Activated CD4-positive, alpha-beta T cell treated with anti-CD3 and anti-CD28 coated beads for 36 hours (primary cell): ENCODE measurements around the gene CISD3. TPM values are rescaled to one million over a fixed set of nuclear protein-coding genes. Genes with fewer than 3 reads are reported as not detected.

Experiments used
- ATAC-seq: fragments of 200-7000 bp; cut with Tn5 transposase; one replicate; pipeline ENCODE4 v1.10.0; 2021; ENCODE audit warnings: mild to moderate bottlenecking, moderate library complexity
- CTCF ChIA-PET: fragments of 350-600 bp; sonication (Branson Sonifier 250); formaldehyde crosslinking; loops from one replicate; lab custom pipeline; 2021; ENCODE audit warnings: antibody characterized with exemption; lab: Charles Lee
- POLR2A ChIA-PET: fragments of 350-600 bp; sonication (Branson Sonifier 250); formaldehyde crosslinking; loops from one replicate; lab custom pipeline; 2021; ENCODE audit warnings: antibody characterized with exemption, inconsistent platforms; lab: Charles Lee
- DNase-seq: peaks from one replicate; pipeline ENCODE4 v3.0.0-alpha.2; 2020
- H3K27ac Mint-ChIP-seq: one replicate; pipeline ENCODE4 v1.8.0; 2021; ENCODE audit warnings: mixed read lengths
- H3K27me3 Mint-ChIP-seq: one replicate; pipeline ENCODE4 v1.8.0; 2021; ENCODE audit warnings: mixed read lengths
- H3K36me3 Mint-ChIP-seq: one replicate; pipeline ENCODE4 v1.8.0; 2021; ENCODE audit warnings: low read depth, mixed read lengths
- H3K4me1 Mint-ChIP-seq: one replicate; pipeline ENCODE4 v1.8.0; 2021; ENCODE audit warnings: mixed read lengths
- H3K4me3 Mint-ChIP-seq: one replicate; pipeline ENCODE4 v1.8.0; 2021; ENCODE audit warnings: mild to moderate bottlenecking, moderate library complexity, mixed read lengths
- H3K9me3 Mint-ChIP-seq: one replicate; pipeline ENCODE4 v1.8.0; 2021; ENCODE audit warnings: low read depth, mixed read lengths
- intact Hi-C, 2 experiments: fragments of 100-400 bp; cut with DNase I in 1 of 2; cut with micrococcal nuclease in 1 of 2; formaldehyde crosslinking; loops; one replicate each; pipeline versions ENCODE4 v1.14.2 to v1.15.1; 2022 to 2024; cut with DNase I, micrococcal nuclease
- total RNA-seq, 2 experiments: library from RNA; stranded (reverse); gene quantifications; one replicate each; pipeline ENCODE4 v1.2.3, GENCODE V29; 2021

Gene CISD3
- total RNA-seq, 2 experiments from 2014 or later: 49.4 to 58.6 TPM

GRCh38 chr17:38738007-38738662 is 8.0 kb downstream of the CISD3 start:
- Mint-ChIP-seq H3K36me3 (peaks cover 4% of the 10 kb centered on the region), H3K4me3 (no peak overlapping the region), H3K4me1 (peaks cover 28% of the 10 kb centered on the region), H3K27ac (no peak overlapping the region), H3K27me3 (no peaks in the 10 kb centered on the region), H3K9me3 (no peaks in the 10 kb centered on the region)
- ATAC-seq (no peak), DNase-seq (no peak)
- POLR2A ChIA-PET: no interaction called here
- intact Hi-C loops: loop anchor here (5.0 to 10.0 kb wide), 3 partner anchors 133 to 313 kb away; partner anchors contain the start of genes ARHGAP23 (in 1 of the 2) and SRCIN1 (in 1 of the 2)
- CTCF ChIA-PET: interaction anchor here (1.3 to 1.6 kb wide), 2 partner anchors 10 to 66 kb away, joined by 4 to 5 read pairs; no protein-coding TSS in a partner anchor

- H3K36me3 Mint-ChIP-seq: peaks cover 1% of the 10 kb centered on the region
- H3K4me1 Mint-ChIP-seq: peaks cover 22% of the 10 kb centered on the region
- H3K27me3 Mint-ChIP-seq: no peaks in the 10 kb centered on the region
- no peaks in the 10 kb centered on the region for H3K9me3 Mint-ChIP-seq
- POLR2A ChIA-PET: no interaction called here
- CTCF ChIA-PET: no interaction called here
- no peak overlapping the region for H3K27ac Mint-ChIP-seq
- DNase-seq: no peak
- no peak for ATAC-seq
- intact Hi-C loops: loop anchor here (5.0 to 10.0 kb wide), 3 partner anchors 134 to 314 kb away; partner anchors contain the start of genes ARHGAP23 (in 1 of the 2) and SRCIN1 (in 1 of the 2)
- H3K4me3 Mint-ChIP-seq: no peak overlapping the region
Observed at GRCh38 chr17:38738686-38739085, 8.5 kb downstream of the CISD3 start.

- POLR2A ChIA-PET: no interaction called here
- no peaks in the 10 kb centered on the region for H3K36me3 Mint-ChIP-seq
- CTCF ChIA-PET: no interaction called here
- no peak for ATAC-seq
- H3K27ac Mint-ChIP-seq: no peak overlapping the region
- DNase-seq: no peak
- H3K4me3 Mint-ChIP-seq: no peak overlapping the region
- no peaks in the 10 kb centered on the region for H3K9me3 Mint-ChIP-seq
- H3K27me3 Mint-ChIP-seq: no peaks in the 10 kb centered on the region
- H3K4me1 Mint-ChIP-seq: peaks cover 16% of the 10 kb centered on the region
- intact Hi-C loops: loop anchor here (5.0 to 10.0 kb wide), 3 partner anchors 135 to 315 kb away; partner anchors contain the start of genes ARHGAP23 (in 1 of the 2) and SRCIN1 (in 1 of the 2)
Observed at GRCh38 chr17:38739305-38739704, 9.2 kb downstream of the CISD3 start.

DNA sequence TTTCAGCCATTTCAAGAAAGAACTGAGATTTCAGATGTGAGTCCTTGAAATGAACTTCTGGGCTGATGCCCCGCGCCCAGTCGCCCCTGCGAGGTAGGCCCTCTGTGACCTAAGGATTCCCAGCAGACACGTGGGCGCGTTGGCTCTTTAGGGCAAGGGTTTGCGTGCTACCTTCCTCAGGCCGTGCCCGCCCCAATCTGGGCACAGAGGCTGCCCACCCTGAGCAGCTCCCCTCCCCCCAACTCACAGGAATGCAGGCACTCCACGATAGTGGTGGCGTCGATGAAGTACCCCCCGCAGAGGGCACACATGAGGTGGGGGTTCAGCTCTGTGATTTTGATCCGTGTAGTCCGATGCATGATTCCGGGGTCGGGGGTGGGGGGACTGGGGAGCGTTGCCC is 9.9 kb downstream of the CISD3 start:
- Mint-ChIP-seq H3K4me3 (no peak overlapping the region), H3K27me3 (peaks cover 2% of the 10 kb centered on the region), H3K9me3 (no peaks in the 10 kb centered on the region), H3K4me1 (peaks cover 9% of the 10 kb centered on the region), H3K36me3 (no peaks in the 10 kb centered on the region), H3K27ac (no peak overlapping the region)
- CTCF ChIA-PET: no interaction called here
- ATAC-seq (no peak), DNase-seq (no peak)
- POLR2A ChIA-PET: no interaction called here
- intact Hi-C loops: no loop called here

DNA sequence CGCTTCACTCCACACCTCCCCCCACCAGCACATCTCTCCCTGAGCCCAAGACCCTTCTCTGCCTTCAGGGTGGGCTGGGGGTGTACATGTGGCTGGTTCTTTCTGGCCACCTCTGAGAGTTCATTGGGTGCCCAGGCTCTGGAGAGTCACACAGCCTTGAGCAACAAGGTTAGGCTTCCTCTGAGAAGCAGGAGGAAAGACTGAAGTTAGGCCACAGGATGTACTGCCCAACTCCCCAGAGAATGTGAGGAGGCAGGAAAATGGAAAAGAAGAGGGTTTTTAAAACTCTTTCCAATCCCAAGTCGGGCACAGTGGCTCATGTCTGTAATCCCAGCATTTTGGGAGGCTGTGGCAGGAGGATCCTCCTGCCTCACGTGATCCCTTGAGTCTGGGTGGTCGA is 10.7 kb downstream of the CISD3 start:
- DNase-seq (no peak), ATAC-seq (no peak)
- CTCF ChIA-PET: no interaction called here
- Mint-ChIP-seq H3K4me1 (peaks cover 3% of the 10 kb centered on the region), H3K4me3 (no peak overlapping the region), H3K27ac (no peak overlapping the region), H3K27me3 (peaks cover 2% of the 10 kb centered on the region), H3K36me3 (no peaks in the 10 kb centered on the region), H3K9me3 (no peaks in the 10 kb centered on the region)
- POLR2A ChIA-PET: no interaction called here
- intact Hi-C loops: no loop called here

DNA sequence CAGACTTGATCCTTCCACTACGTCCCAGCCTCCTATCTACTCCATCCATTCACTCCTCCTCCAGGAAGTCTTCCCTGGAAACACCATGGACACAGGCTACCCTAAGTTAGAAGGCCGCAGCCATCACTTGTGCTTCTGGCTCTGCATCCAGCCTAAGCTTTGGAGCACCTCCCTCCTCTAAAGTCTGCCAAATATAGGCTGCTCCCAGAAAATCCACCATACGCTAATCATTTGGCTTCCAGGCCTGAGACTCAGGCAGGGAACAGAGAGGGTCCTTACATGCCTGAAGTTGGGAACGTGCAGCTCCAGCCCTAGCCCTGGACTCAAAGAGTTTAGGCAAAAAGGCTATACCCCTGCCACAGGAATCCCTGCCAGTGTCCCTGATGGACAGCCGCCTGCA is 11.3 kb downstream of the CISD3 start:
- ChIA-PET CTCF (no interaction called here), POLR2A (no interaction called here)
- H3K4me1 Mint-ChIP-seq: peaks cover 6% of the 10 kb centered on the region
- no peak overlapping the region for H3K27ac Mint-ChIP-seq
- ATAC-seq (no peak), DNase-seq (no peak)
- H3K36me3 Mint-ChIP-seq: no peaks in the 10 kb centered on the region
- intact Hi-C loops: no loop called here
- H3K9me3 Mint-ChIP-seq: no peaks in the 10 kb centered on the region
- H3K4me3 Mint-ChIP-seq: no peak overlapping the region
- peaks cover 8% of the 10 kb centered on the region for H3K27me3 Mint-ChIP-seq

- H3K4me3 Mint-ChIP-seq: no peak overlapping the region
- DNase-seq (no peak), ATAC-seq (no peak)
- no peaks in the 10 kb centered on the region for H3K9me3 Mint-ChIP-seq
- POLR2A ChIA-PET: no interaction called here
- peaks cover 13% of the 10 kb centered on the region for H3K27me3 Mint-ChIP-seq
- H3K4me1 Mint-ChIP-seq: peaks cover 9% of the 10 kb centered on the region
- intact Hi-C loops: no loop called here
- CTCF ChIA-PET: no interaction called here
- no peaks in the 10 kb centered on the region for H3K36me3 Mint-ChIP-seq
- no peak overlapping the region for H3K27ac Mint-ChIP-seq
Observed at GRCh38 chr17:38741921-38742410, 11.8 kb downstream of the CISD3 start.

- H3K4me1 Mint-ChIP-seq: peaks cover 9% of the 10 kb centered on the region
- H3K27ac Mint-ChIP-seq: no peak overlapping the region
- intact Hi-C loops: no loop called here
- no peak for DNase-seq
- no peaks in the 10 kb centered on the region for H3K36me3 Mint-ChIP-seq
- H3K9me3 Mint-ChIP-seq: no peaks in the 10 kb centered on the region
- H3K4me3 Mint-ChIP-seq: no peak overlapping the region
- peaks cover 13% of the 10 kb centered on the region for H3K27me3 Mint-ChIP-seq
- ChIA-PET CTCF (no interaction called here), POLR2A (no interaction called here)
- peak; percentile 73 for ATAC-seq
Observed at GRCh38 chr17:38742411-38743308, 12.5 kb downstream of the CISD3 start.

DNA sequence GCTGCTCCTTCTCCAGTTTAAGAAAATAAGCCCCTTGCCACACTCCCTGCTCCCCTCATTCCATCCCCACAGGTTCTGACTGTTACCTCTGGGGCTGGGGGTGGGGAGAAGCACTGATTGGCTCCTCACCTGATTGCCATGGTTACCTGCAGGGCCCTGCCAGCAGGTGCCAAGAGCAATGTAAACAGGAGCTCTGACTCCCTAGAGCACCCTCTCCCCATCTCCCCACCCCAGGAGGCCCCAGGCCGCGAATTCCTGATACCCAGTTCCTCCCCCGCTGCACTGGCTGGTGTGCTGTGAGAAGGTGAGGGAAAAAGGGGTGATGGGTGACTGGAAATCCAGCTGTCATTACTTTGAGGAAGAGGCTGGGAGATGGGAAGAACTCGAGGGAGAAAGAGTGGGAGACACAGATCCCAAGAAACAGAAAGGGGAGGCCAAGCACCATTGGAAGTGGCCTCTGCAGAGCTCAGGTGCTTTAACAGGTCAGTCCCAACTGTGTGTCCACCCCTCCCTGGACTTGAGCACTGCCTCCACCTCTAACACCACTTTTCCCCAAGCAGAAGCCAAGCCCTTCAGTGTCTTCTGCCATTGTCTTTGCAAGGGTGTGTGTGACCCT is 13.5 kb downstream of the CISD3 start:
- no peaks in the 10 kb centered on the region for H3K9me3 Mint-ChIP-seq
- H3K27ac Mint-ChIP-seq: no peak overlapping the region
- no peaks in the 10 kb centered on the region for H3K36me3 Mint-ChIP-seq
- H3K4me1 Mint-ChIP-seq: peaks cover 9% of the 10 kb centered on the region
- ATAC-seq (no peak), DNase-seq (no peak)
- POLR2A ChIA-PET: no interaction called here
- peaks cover 17% of the 10 kb centered on the region for H3K27me3 Mint-ChIP-seq
- CTCF ChIA-PET: no interaction called here
- no peak overlapping the region for H3K4me3 Mint-ChIP-seq
- intact Hi-C loops: no loop called here

DNA sequence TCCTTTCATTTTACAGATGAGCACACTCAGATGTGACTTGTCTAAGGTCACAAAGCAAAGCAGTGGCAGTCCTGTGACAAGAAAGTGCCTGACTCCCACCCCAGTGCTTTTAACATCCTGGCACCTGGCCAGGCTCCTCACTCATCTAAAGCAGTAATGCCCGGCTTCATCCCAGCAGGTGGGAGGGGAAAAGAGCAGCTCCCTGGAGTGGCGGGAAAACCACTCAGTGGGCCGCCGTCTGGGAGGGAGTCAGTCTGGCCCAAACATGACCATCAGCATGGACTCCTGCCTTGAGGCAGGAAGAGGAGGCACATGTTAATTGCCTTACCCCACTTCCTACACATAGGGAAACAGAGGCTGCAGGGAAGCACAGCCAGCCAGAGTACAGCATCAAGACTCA is 15.4 kb downstream of the CISD3 start:
- ATAC-seq (no peak), DNase-seq (no peak)
- Mint-ChIP-seq H3K36me3 (no peaks in the 10 kb centered on the region), H3K27ac (no peak overlapping the region), H3K9me3 (no peaks in the 10 kb centered on the region), H3K27me3 (peaks cover 28% of the 10 kb centered on the region), H3K4me1 (peaks cover 19% of the 10 kb centered on the region), H3K4me3 (no peak overlapping the region)
- POLR2A ChIA-PET: interaction anchor here (0.7 kb wide), 2 partner anchors 44 to 91 kb away, joined by 3 to 5 read pairs; no protein-coding TSS in a partner anchor
- intact Hi-C loops: no loop called here
- CTCF ChIA-PET: interaction anchor here (1.2 to 1.6 kb wide), 3 partner anchors 10 to 68 kb away, joined by 4 to 8 read pairs (median 7); no protein-coding TSS in a partner anchor
